GM23338 (cell line): Measurements from ENCODE around the gene XPNPEP3. TPM values are rescaled to one million over a fixed set of nuclear protein-coding genes. Genes with fewer than 3 reads are reported as not detected.

Source experiments
- ATAC-seq: fragments of 200-7000 bp; cut with Tn5 transposase; 3 replicates; pipeline ENCODE4 v1.9.1; 2020
- DNase-seq: peaks from one replicate; pipeline ENCODE4 v3.0.0-alpha.2; 2015; ENCODE audit warnings: low spot score
- H2AFZ ChIP-seq: fragments of 200-600 bp; sonication (generic); 2 replicates; pipeline ENCODE4 v1.8.0; 2016; ENCODE audit warnings: antibody characterized with exemption, mild to moderate bottlenecking, moderate library complexity
- H3F3A ChIP-seq: fragments of 200-600 bp; sonication (generic); replicated peaks from 2 replicates; pipeline ENCODE4 v1.8.0; 2017; ENCODE audit warnings: antibody characterized with exemption, mixed run types, low read depth
- H3K27ac ChIP-seq: fragments of 200-600 bp; sonication (generic); 2 replicates; pipeline ENCODE4 v1.6.1; 2016; ENCODE audit warnings: low read depth
- H3K27me3 ChIP-seq: fragments of 200-600 bp; sonication (generic); 2 replicates; pipeline ENCODE4 v1.8.0; 2016; ENCODE audit warnings: mild to moderate bottlenecking, mixed run types, moderate library complexity; ENCODE audit not compliant: insufficient read depth
- H3K36me3 ChIP-seq: fragments of 200-600 bp; sonication (generic); 2 replicates; pipeline ENCODE4 v1.8.0; 2016; ENCODE audit warnings: mild to moderate bottlenecking; ENCODE audit not compliant: insufficient read depth
- H3K4me1 ChIP-seq: fragments of 200-600 bp; sonication (generic); 2 replicates; pipeline ENCODE4 v1.8.0; 2016; ENCODE audit warnings: mild to moderate bottlenecking, moderate library complexity; ENCODE audit not compliant: insufficient read depth
- H3K4me2 ChIP-seq: fragments of 200-600 bp; sonication (generic); 2 replicates; pipeline ENCODE4 v1.7.1; 2017; ENCODE audit warnings: mixed run types
- H3K4me3 ChIP-seq: fragments of 200-600 bp; sonication (generic); 2 replicates; pipeline ENCODE4 v1.6.1; 2016; ENCODE audit warnings: mixed run types
- H3K79me2 ChIP-seq: fragments of 200-600 bp; sonication (generic); replicated peaks from 2 replicates; pipeline ENCODE4 v1.8.0; 2017; ENCODE audit warnings: mild to moderate bottlenecking; ENCODE audit not compliant: insufficient read depth
- H3K9me2 ChIP-seq: fragments of 200-600 bp; sonication (generic); 2 replicates; pipeline ENCODE4 v1.8.0; 2017; ENCODE audit not compliant: insufficient read depth
- H4K20me1 ChIP-seq: fragments of 200-600 bp; sonication (generic); replicated peaks from 2 replicates; pipeline ENCODE4 v1.8.0; 2017; ENCODE audit warnings: mild to moderate bottlenecking; ENCODE audit not compliant: insufficient read depth
- H3K27ac Mint-ChIP-seq: 2 replicates; pipeline ENCODE4 v1.8.0; 2020; ENCODE audit warnings: inconsistent platforms, mild to moderate bottlenecking, moderate library complexity, mixed read lengths
- H3K27me3 Mint-ChIP-seq: 3 replicates; pipeline ENCODE4 v1.8.0; 2022; ENCODE audit warnings: low read depth, mild to moderate bottlenecking, moderate library complexity, mixed read lengths, inconsistent platforms; ENCODE audit not compliant: insufficient read depth, poor library complexity
- H3K36me3 Mint-ChIP-seq: 3 replicates; pipeline ENCODE4 v1.8.0; 2021; ENCODE audit warnings: low read depth, mild to moderate bottlenecking, inconsistent platforms, moderate library complexity, mixed read lengths
- H3K4me1 Mint-ChIP-seq: 3 replicates; pipeline ENCODE4 v1.8.0; 2020; ENCODE audit warnings: mild to moderate bottlenecking, inconsistent platforms, mixed read lengths
- H3K4me3 Mint-ChIP-seq: 3 replicates; pipeline ENCODE4 v1.8.0; 2021; ENCODE audit warnings: moderate library complexity, mild to moderate bottlenecking, inconsistent platforms, mixed read lengths
- H3K9me3 Mint-ChIP-seq: 3 replicates; pipeline ENCODE4 v1.8.0; 2020; ENCODE audit warnings: moderate library complexity, mild to moderate bottlenecking, inconsistent platforms, mixed read lengths
- CREB1 ChIP-seq: fragments of 250-450 bp; sonication (Bioruptor Pico); IDR thresholded peaks from 2 replicates; pipeline ENCODE4 v1.5.0; 2020; ENCODE audit warnings: low read depth, mild to moderate bottlenecking, moderate library complexity
- EZH2phosphoT487 ChIP-seq: fragments of 200-600 bp; sonication (generic); IDR thresholded peaks from one replicate; pipeline ENCODE4 v1.8.1; 2018; ENCODE audit warnings: antibody characterized with exemption; ENCODE audit not compliant: unreplicated experiment
- JUNB ChIP-seq: IDR thresholded peaks from one replicate; pipeline ENCODE4 v1.6.1; 2016; ENCODE audit warnings: antibody characterized with exemption; ENCODE audit not compliant: unreplicated experiment
- NANOG ChIP-seq: IDR thresholded peaks from 2 replicates; pipeline ENCODE4 v1.6.1; 2016; ENCODE audit warnings: antibody characterized with exemption, borderline replicate concordance
- POLR2AphosphoS5 ChIP-seq: IDR thresholded peaks from 2 replicates; pipeline ENCODE4 v1.6.1; 2016; ENCODE audit warnings: antibody characterized with exemption, low read depth
- REST ChIP-seq: IDR thresholded peaks from one replicate; pipeline ENCODE4 v1.6.1; 2018; ENCODE audit warnings: antibody characterized with exemption; ENCODE audit not compliant: unreplicated experiment
- ZNF114 ChIP-seq: fragments of 250-450 bp; sonication (Bioruptor Pico); IDR thresholded peaks from 2 replicates; pipeline ENCODE4 v1.5.0; 2020; ENCODE audit warnings: mild to moderate bottlenecking, moderate library complexity
- ZNF331 ChIP-seq: fragments of 250-450 bp; sonication (Bioruptor Pico); IDR thresholded peaks from 2 replicates; pipeline ENCODE4 v1.5.0; 2020; ENCODE audit warnings: low read depth, mild to moderate bottlenecking, moderate library complexity
- polyA plus RNA-seq: library from polyadenylated mRNA; unstranded; fragments of >200 nt; fragmentation: Nextera tagmentation; extraction: Ambion mirVana; gene quantifications from 2 replicates; pipeline ENCODE4 v1.2.1, GENCODE V29; 2016
- total RNA-seq: library from RNA; depleted of rRNA; stranded (reverse); fragments of >200 nt; shearing (Covaris generic); gene quantifications from 2 replicates; pipeline ENCODE4 v1.2.3, GENCODE V29; 2014
- TF ChIP-seq, protein P1 (sequence below), 2 experiments: fragments of 200-600 bp in 1 of 2; sonication (generic) in 1 of 2; conservative IDR thresholded peaks; 2 replicates each; pipeline versions ENCODE4 v1.5.1 to v1.6.1; 2016 to 2017; ENCODE audit warnings: antibody characterized with exemption in 2 of 2, low read depth in 2 of 2, mild to moderate bottlenecking in 2 of 2, moderate library complexity in 1 of 2
- TF ChIP-seq, protein P2 (sequence below): fragments of 250-450 bp; sonication (Bioruptor Pico); IDR thresholded peaks from 2 replicates; pipeline ENCODE4 v1.5.0; 2020; ENCODE audit warnings: mild to moderate bottlenecking, moderate library complexity
- TF ChIP-seq, protein P3 (sequence below): IDR thresholded peaks from 2 replicates; pipeline ENCODE4 v1.6.1; 2016; ENCODE audit warnings: antibody characterized with exemption

The XPNPEP3 gene
- total and polyA plus RNA-seq, 2 experiments from 2014 or later = 11.6 to 19.5 TPM

DNA sequence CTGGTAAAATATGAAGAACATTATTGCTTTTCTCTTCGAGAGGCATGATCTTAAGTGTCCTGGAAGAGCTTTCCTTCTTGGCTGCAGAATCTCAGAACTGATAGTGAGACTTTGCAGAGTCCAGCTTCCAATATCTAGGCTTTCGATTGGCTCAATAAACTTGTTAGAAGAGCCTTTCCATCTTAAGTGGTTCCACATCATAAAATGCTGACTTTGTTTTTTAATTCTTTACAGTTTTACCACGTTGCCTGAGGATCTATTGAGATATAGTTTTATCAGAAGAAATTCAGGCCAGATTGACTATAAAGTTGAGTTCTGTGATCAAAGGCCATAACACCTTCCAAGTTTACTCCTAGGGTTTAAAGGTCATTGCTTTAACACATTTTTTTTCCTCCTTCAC is 20.5 kb downstream of the XPNPEP3 start:
- no peaks in the 10 kb centered on the region for H3K27me3 ChIP-seq
- Mint-ChIP-seq H3K4me3 (no peak overlapping the region), H3K4me1 (no peaks in the 10 kb centered on the region), H3K27me3 (peaks cover 2% of the 10 kb centered on the region), H3K27ac (no peak overlapping the region), H3K9me3 (no peaks in the 10 kb centered on the region), H3K36me3 (peaks cover 6% of the 10 kb centered on the region; the same call in 2 of the 3 replicates)
- H3F3A ChIP-seq = no peaks in the 10 kb centered on the region
- no peak overlapping the region for H3K27ac ChIP-seq
- TF ChIP-seq ZNF114 (CRISPR knock-in tag) = no peak
- TF ChIP-seq, protein P1, sequence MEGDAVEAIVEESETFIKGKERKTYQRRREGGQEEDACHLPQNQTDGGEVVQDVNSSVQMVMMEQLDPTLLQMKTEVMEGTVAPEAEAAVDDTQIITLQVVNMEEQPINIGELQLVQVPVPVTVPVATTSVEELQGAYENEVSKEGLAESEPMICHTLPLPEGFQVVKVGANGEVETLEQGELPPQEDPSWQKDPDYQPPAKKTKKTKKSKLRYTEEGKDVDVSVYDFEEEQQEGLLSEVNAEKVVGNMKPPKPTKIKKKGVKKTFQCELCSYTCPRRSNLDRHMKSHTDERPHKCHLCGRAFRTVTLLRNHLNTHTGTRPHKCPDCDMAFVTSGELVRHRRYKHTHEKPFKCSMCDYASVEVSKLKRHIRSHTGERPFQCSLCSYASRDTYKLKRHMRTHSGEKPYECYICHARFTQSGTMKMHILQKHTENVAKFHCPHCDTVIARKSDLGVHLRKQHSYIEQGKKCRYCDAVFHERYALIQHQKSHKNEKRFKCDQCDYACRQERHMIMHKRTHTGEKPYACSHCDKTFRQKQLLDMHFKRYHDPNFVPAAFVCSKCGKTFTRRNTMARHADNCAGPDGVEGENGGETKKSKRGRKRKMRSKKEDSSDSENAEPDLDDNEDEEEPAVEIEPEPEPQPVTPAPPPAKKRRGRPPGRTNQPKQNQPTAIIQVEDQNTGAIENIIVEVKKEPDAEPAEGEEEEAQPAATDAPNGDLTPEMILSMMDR (conservative IDR thresholded peaks at IDR 0.05; ENCODE audit: low read depth in 2 of 2) = no peak
- no peak for TF ChIP-seq EZH2phosphoT487
- no peak for TF ChIP-seq NANOG
- TF ChIP-seq REST = no peak
- no peak for TF ChIP-seq ZNF331 (CRISPR knock-in tag)
- TF ChIP-seq, protein P2, sequence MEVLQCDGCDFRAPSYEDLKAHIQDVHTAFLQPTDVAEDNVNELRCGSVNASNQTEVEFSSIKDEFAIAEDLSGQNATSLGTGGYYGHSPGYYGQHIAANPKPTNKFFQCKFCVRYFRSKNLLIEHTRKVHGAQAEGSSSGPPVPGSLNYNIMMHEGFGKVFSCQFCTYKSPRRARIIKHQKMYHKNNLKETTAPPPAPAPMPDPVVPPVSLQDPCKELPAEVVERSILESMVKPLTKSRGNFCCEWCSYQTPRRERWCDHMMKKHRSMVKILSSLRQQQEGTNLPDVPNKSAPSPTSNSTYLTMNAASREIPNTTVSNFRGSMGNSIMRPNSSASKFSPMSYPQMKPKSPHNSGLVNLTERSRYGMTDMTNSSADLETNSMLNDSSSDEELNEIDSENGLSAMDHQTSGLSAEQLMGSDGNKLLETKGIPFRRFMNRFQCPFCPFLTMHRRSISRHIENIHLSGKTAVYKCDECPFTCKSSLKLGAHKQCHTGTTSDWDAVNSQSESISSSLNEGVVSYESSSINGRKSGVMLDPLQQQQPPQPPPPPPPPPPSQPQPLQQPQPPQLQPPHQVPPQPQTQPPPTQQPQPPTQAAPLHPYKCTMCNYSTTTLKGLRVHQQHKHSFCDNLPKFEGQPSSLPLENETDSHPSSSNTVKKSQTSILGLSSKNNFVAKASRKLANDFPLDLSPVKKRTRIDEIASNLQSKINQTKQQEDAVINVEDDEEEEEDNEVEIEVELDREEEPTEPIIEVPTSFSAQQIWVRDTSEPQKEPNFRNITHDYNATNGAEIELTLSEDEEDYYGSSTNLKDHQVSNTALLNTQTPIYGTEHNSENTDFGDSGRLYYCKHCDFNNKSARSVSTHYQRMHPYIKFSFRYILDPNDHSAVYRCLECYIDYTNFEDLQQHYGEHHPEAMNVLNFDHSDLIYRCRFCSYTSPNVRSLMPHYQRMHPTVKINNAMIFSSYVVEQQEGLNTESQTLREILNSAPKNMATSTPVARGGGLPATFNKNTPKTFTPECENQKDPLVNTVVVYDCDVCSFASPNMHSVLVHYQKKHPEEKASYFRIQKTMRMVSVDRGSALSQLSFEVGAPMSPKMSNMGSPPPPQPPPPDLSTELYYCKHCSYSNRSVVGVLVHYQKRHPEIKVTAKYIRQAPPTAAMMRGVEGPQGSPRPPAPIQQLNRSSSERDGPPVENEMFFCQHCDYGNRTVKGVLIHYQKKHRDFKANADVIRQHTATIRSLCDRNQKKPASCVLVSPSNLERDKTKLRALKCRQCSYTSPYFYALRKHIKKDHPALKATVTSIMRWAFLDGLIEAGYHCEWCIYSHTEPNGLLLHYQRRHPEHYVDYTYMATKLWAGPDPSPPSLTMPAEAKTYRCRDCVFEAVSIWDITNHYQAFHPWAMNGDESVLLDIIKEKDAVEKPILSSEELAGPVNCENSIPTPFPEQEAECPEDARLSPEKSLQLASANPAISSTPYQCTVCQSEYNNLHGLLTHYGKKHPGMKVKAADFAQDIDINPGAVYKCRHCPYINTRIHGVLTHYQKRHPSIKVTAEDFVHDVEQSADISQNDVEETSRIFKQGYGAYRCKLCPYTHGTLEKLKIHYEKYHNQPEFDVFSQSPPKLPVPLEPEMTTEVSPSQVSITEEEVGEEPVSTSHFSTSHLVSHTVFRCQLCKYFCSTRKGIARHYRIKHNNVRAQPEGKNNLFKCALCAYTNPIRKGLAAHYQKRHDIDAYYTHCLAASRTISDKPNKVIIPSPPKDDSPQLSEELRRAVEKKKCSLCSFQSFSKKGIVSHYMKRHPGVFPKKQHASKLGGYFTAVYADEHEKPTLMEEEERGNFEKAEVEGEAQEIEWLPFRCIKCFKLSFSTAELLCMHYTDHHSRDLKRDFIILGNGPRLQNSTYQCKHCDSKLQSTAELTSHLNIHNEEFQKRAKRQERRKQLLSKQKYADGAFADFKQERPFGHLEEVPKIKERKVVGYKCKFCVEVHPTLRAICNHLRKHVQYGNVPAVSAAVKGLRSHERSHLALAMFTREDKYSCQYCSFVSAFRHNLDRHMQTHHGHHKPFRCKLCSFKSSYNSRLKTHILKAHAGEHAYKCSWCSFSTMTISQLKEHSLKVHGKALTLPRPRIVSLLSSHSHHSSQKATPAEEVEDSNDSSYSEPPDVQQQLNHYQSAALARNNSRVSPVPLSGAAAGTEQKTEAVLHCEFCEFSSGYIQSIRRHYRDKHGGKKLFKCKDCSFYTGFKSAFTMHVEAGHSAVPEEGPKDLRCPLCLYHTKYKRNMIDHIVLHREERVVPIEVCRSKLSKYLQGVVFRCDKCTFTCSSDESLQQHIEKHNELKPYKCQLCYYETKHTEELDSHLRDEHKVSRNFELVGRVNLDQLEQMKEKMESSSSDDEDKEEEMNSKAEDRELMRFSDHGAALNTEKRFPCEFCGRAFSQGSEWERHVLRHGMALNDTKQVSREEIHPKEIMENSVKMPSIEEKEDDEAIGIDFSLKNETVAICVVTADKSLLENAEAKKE (CRISPR knock-in tag) = no peak
- TF ChIP-seq JUNB = no peak
- TF ChIP-seq POLR2AphosphoS5 = no peak
- no peak for TF ChIP-seq CREB1 (CRISPR knock-in tag)
- TF ChIP-seq, protein P3, sequence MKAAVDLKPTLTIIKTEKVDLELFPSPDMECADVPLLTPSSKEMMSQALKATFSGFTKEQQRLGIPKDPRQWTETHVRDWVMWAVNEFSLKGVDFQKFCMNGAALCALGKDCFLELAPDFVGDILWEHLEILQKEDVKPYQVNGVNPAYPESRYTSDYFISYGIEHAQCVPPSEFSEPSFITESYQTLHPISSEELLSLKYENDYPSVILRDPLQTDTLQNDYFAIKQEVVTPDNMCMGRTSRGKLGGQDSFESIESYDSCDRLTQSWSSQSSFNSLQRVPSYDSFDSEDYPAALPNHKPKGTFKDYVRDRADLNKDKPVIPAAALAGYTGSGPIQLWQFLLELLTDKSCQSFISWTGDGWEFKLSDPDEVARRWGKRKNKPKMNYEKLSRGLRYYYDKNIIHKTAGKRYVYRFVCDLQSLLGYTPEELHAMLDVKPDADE = no peak
- no peak overlapping the region for H3K4me2 ChIP-seq
- peaks cover 7% of the 10 kb centered on the region for H3K36me3 ChIP-seq
- no peak for ATAC-seq
- no peaks in the 10 kb centered on the region for H3K9me2 ChIP-seq
- H4K20me1 ChIP-seq = no peaks in the 10 kb centered on the region
- no peak for DNase-seq
- no peaks in the 10 kb centered on the region for H3K79me2 ChIP-seq
- H3K4me3 ChIP-seq = no peak overlapping the region
- H2AFZ ChIP-seq = no peak overlapping the region
- H3K4me1 ChIP-seq = no peaks in the 10 kb centered on the region
